H1 (cell line): ENCODE results near the gene NEGR1. TPM values are rescaled to one million over a fixed set of nuclear protein-coding genes. Genes with fewer than 3 reads are reported as not detected.

Experiments
- CTCF ChIA-PET: fragments of 300-600 bp; sonication (Branson Sonifier 250); formaldehyde crosslinking; loops from one replicate; lab custom pipeline; 2021; ENCODE audit not compliant: partially characterized antibody; lab: Charles Lee
- POLR2A ChIA-PET: fragments of 300-600 bp; sonication (Branson Sonifier 250); formaldehyde crosslinking; loops from one replicate; lab custom pipeline; 2021; ENCODE audit warnings: inconsistent platforms; ENCODE audit not compliant: partially characterized antibody; lab: Charles Lee
- DNase-seq, 2 experiments: peaks; one replicate each; pipeline versions ENCODE4 v3.0.0 to v3.0.0-alpha.2; 2010 to 2022; ENCODE audit warnings: low spot score in 2 of 2, low read depth in 1 of 2, mixed read lengths in 1 of 2
- FAIRE-seq: peaks from 2 replicates; lab custom pipeline; 2011; peaks lifted over from hg19 to GRCh38; lab: Jason Lieb, UNC
- H2AFZ ChIP-seq: 2 replicates; pipeline ENCODE4 v1.8.1; 2012; ENCODE audit warnings: low read length, inconsistent platforms
- H2AK5ac ChIP-seq: 2 replicates; pipeline ENCODE4 v1.6.1; 2013; ENCODE audit warnings: low read depth, low read length
- H2BK120ac ChIP-seq: replicated peaks from 2 replicates; pipeline ENCODE3; 2013; ENCODE audit warnings: low read depth, low read length, inconsistent platforms
- H2BK12ac ChIP-seq: 2 replicates; pipeline ENCODE4 v1.6.1; 2013; ENCODE audit warnings: low read depth, low read length
- H2BK15ac ChIP-seq: 2 replicates; pipeline ENCODE4 v1.6.1; 2013; ENCODE audit warnings: low read length
- H2BK20ac ChIP-seq: 2 replicates; pipeline ENCODE4 v1.6.1; 2013; ENCODE audit warnings: low read length
- H2BK5ac ChIP-seq: 2 replicates; pipeline ENCODE4 v1.6.1; 2013; ENCODE audit warnings: low read depth, low read length
- H3K14ac ChIP-seq: 2 replicates; pipeline ENCODE4 v1.6.1; 2013; ENCODE audit warnings: inconsistent platforms; ENCODE audit not compliant: insufficient read length
- H3K18ac ChIP-seq: 2 replicates; pipeline ENCODE4 v1.6.1; 2013; ENCODE audit warnings: low read length; ENCODE audit errors: extremely low read depth
- H3K23ac ChIP-seq: 2 replicates; pipeline ENCODE4 v1.6.1; 2013; ENCODE audit warnings: inconsistent platforms; ENCODE audit not compliant: insufficient read length
- H3K23me2 ChIP-seq: 2 replicates; pipeline ENCODE4 v1.6.1; 2013; ENCODE audit warnings: low read depth, low read length
- H3K27ac ChIP-seq: 2 replicates; pipeline ENCODE4 v1.6.1; 2011; ENCODE audit warnings: low read depth, low read length, inconsistent platforms
- H3K27me3 ChIP-seq, 4 experiments: replicated peaks in 1 of 4; 1 replicate in 1 of 4; 2 replicates in 3 of 4; pipeline versions ENCODE4 v1.6.1 to v1.8.1; 2011 to 2013; ENCODE audit warnings: low read length in 3 of 4, mild to moderate bottlenecking in 3 of 4, inconsistent platforms in 2 of 4, mixed read lengths in 2 of 4, moderate library complexity in 1 of 4; ENCODE audit not compliant: control insufficient read depth in 3 of 4, insufficient read depth in 3 of 4; ENCODE audit errors: extremely low read depth in 1 of 4
- H3K36me3 ChIP-seq, 4 experiments: 2 replicates each; pipeline versions ENCODE4 v1.6.1 to v1.8.1; 2011 to 2013; ENCODE audit warnings: mild to moderate bottlenecking in 4 of 4, low read length in 3 of 4, moderate library complexity in 2 of 4, control low read depth in 1 of 4, inconsistent platforms in 1 of 4; ENCODE audit not compliant: insufficient read depth in 4 of 4, control insufficient read depth in 2 of 4
- H3K4ac ChIP-seq: replicated peaks from 2 replicates; pipeline ENCODE3; 2013; ENCODE audit warnings: low read length, low read depth, mixed read lengths, inconsistent platforms; ENCODE audit not compliant: insufficient read length
- H3K4me1 ChIP-seq, 4 experiments: replicated peaks in 1 of 4; 1 replicate in 1 of 4; 2 replicates in 3 of 4; pipeline versions ENCODE4 v1.6.1 to v1.8.1; 2011 to 2013; ENCODE audit warnings: low read length in 3 of 4, inconsistent platforms in 2 of 4, mixed read lengths in 1 of 4; ENCODE audit not compliant: insufficient read depth in 4 of 4, control insufficient read depth in 3 of 4
- H3K4me2 ChIP-seq, 2 experiments: 2 replicates each; pipeline versions ENCODE4 v1.6.1 to v1.8.1; 2011 to 2013; ENCODE audit warnings: low read depth in 2 of 2, low read length in 2 of 2, control low read depth in 1 of 2, inconsistent platforms in 1 of 2, mild to moderate bottlenecking in 1 of 2; ENCODE audit not compliant: insufficient read depth in 1 of 2
- H3K4me3 ChIP-seq, 4 experiments: fragments of 200-600, 300-600 bp in 1 of 4; sonication (generic), shearing (Covaris generic), sonication (Bioruptor Twin) in 1 of 4; 2 replicates each; pipeline versions ENCODE4 v1.5.1 to v1.8.1; 2011 to 2016; ENCODE audit warnings: low read length in 4 of 4, low read depth in 3 of 4, control low read depth in 2 of 4, inconsistent platforms in 2 of 4, mild to moderate bottlenecking in 2 of 4, mixed read lengths in 1 of 4, moderate library complexity in 1 of 4; ENCODE audit not compliant: insufficient read depth in 2 of 4; ENCODE audit errors: extremely low read depth in 1 of 4
- H3K56ac ChIP-seq: replicated peaks from 2 replicates; pipeline ENCODE3; 2013; ENCODE audit warnings: low read depth, mild to moderate bottlenecking, mixed read lengths, low read length, inconsistent platforms; ENCODE audit not compliant: insufficient read length
- H3K79me1 ChIP-seq: 2 replicates; pipeline ENCODE4 v1.6.1; 2013; ENCODE audit warnings: low read depth, low read length, control low read depth
- H3K79me2 ChIP-seq, 2 experiments: 2 replicates each; pipeline versions ENCODE4 v1.6.1 to v1.8.1; 2012 to 2013; ENCODE audit warnings: low read length in 2 of 2, mild to moderate bottlenecking in 2 of 2, inconsistent platforms in 1 of 2; ENCODE audit not compliant: insufficient read depth in 2 of 2, control insufficient read depth in 1 of 2
- H3K9ac ChIP-seq, 4 experiments: replicated peaks in 1 of 4; 1 replicate in 1 of 4; 2 replicates in 3 of 4; pipeline versions ENCODE4 v1.6.1 to v1.8.1; 2011 to 2013; ENCODE audit warnings: low read depth in 3 of 4, low read length in 3 of 4, control low read depth in 2 of 4, mild to moderate bottlenecking in 2 of 4, moderate library complexity in 2 of 4, inconsistent platforms in 1 of 4; ENCODE audit errors: extremely low read depth in 1 of 4
- H3K9me3 ChIP-seq, 2 experiments: 2 replicates each; pipeline versions ENCODE4 v1.6.1 to v1.8.1; 2012 to 2013; ENCODE audit warnings: mild to moderate bottlenecking in 2 of 2, moderate library complexity in 2 of 2, control low read depth in 1 of 2, inconsistent platforms in 1 of 2, low read depth in 1 of 2, low read length in 1 of 2, mixed read lengths in 1 of 2; ENCODE audit not compliant: insufficient read depth in 2 of 2
- H4K20me1 ChIP-seq, 2 experiments: replicated peaks in 1 of 2; 2 replicates each; pipeline versions ENCODE3 to v1.8.1; 2011 to 2013; ENCODE audit warnings: inconsistent platforms in 2 of 2, low read length in 2 of 2, mild to moderate bottlenecking in 1 of 2; ENCODE audit not compliant: insufficient read depth in 2 of 2, control insufficient read depth in 1 of 2
- H4K5ac ChIP-seq: 2 replicates; pipeline ENCODE4 v1.6.1; 2013; ENCODE audit warnings: low read length, low read depth, mixed read lengths, inconsistent platforms; ENCODE audit not compliant: insufficient read length
- H4K8ac ChIP-seq: 2 replicates; pipeline ENCODE4 v1.8.0; 2013; ENCODE audit warnings: mild to moderate bottlenecking, moderate library complexity, low read length, inconsistent platforms; ENCODE audit not compliant: insufficient read depth; ENCODE audit errors: extremely low read depth
- H4K91ac ChIP-seq: replicated peaks from 2 replicates; pipeline ENCODE3; 2013; ENCODE audit warnings: low read length, mixed read lengths, inconsistent platforms; ENCODE audit not compliant: insufficient read length
- BACH1 ChIP-seq: IDR thresholded peaks from 2 replicates; pipeline ENCODE4 v1.6.1; 2012; ENCODE audit warnings: low read length, improper control_type of control experiment
- CHD2 ChIP-seq: IDR thresholded peaks from 2 replicates; pipeline ENCODE4 v1.6.1; 2012; ENCODE audit warnings: low read length, improper control_type of control experiment
- POLR2A ChIP-seq, 2 experiments: IDR thresholded peaks; 1 replicate in 1 of 2; 2 replicates in 1 of 2; pipeline ENCODE4 v1.6.1; 2011; ENCODE audit warnings: low read depth in 2 of 2, low read length in 2 of 2, mild to moderate bottlenecking in 2 of 2; ENCODE audit errors: control extremely low read depth in 1 of 2
- RAD21 ChIP-seq, 2 experiments: IDR thresholded peaks in 1 of 2; conservative IDR thresholded peaks in 1 of 2; 2 replicates each; pipeline ENCODE4 v1.6.1; 2011; ENCODE audit warnings: low read depth in 2 of 2, low read length in 2 of 2, improper control_type of control experiment in 1 of 2, inconsistent platforms in 1 of 2, mild to moderate bottlenecking in 1 of 2, moderate library complexity in 1 of 2
- SAP30 ChIP-seq: fragments of 300-600 bp; sonication (generic); IDR thresholded peaks from 2 replicates; pipeline ENCODE4 v1.7.1; 2012; ENCODE audit warnings: low read length, moderate library complexity, mild to moderate bottlenecking, inconsistent platforms; ENCODE audit not compliant: insufficient read depth, insufficient replicate concordance
- polyA plus RNA-seq, 7 experiments: library from polyadenylated mRNA; depleted of rRNA in 3 of 7; stranded (reverse) in 5 of 7; unstranded in 2 of 7; fragments of >200 nt in 5 of 7; fragments of 200-250 nt in 2 of 7; gene quantifications; 1 replicate in 5 of 7; 2 replicates in 1 of 7; 4 replicates in 1 of 7; pipeline versions ENCODE4 v1.2.1 to v1.2.3, GENCODE V29; 2011 to 2013; ENCODE audit warnings: missing spikeins in 2 of 7, mixed read lengths in 2 of 7
- total RNA-seq: library from RNA; stranded (reverse); fragmentation: NEBNext Ultra II Directional; extraction: Animal tissue kit (Norgen Biotek cat#: 25700); gene quantifications from 2 replicates; pipeline ENCODE4 v1.2.1, GENCODE V29; 2021

Gene NEGR1
- total and polyA plus RNA-seq, 2 of the 8 experiments (the other 6 are each of a cell fraction or from before 2014, with no cell fraction given): 0.71 to 1.3 TPM

DNA sequence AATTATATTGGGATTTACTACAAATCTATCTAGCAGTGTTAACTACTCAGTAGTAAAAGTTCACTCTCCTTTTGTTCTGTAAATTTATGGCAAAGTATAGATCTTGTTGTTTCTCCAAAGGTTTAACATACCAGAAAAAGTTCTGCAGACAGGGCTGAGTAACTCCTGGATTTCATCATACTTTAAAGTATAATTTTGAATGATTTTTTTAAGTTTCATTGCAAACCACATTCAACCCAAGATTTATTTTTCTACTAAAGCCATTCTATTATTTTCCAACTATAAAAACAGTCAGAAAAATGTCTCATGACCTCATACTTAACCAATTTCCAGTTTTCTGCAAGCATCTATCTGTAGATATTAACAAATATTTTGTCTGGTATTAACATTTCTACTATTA, 615.7 kb downstream of the NEGR1 start:
- H2BK12ac ChIP-seq: no peak overlapping the region
- H4K5ac ChIP-seq: no peak overlapping the region
- no peaks in the 10 kb centered on the region for H3K9me3 ChIP-seq
- no peaks in the 10 kb centered on the region for H3K27me3 ChIP-seq
- H3K79me1 ChIP-seq: no peaks in the 10 kb centered on the region
- H3K14ac ChIP-seq: no peak overlapping the region
- H2BK15ac ChIP-seq: no peak overlapping the region
- no peak overlapping the region for H4K8ac ChIP-seq
- no peak overlapping the region for H2AFZ ChIP-seq
- H2BK120ac ChIP-seq: no peak overlapping the region
- no peak overlapping the region for H4K91ac ChIP-seq
- H3K4me1 ChIP-seq: peaks cover 0 to 4% (median 0%) of the 10 kb centered on the region in 4 experiments; a peak in 2 of 7 replicates
- POLR2A ChIA-PET: no interaction called here
- CTCF ChIA-PET: interaction anchor here (1.3 kb wide), 1 partner anchor 11 kb away, joined by 3 read pairs; no protein-coding TSS in a partner anchor
- H2BK5ac ChIP-seq: no peak overlapping the region
- H3K9ac ChIP-seq: no peak overlapping the region
- no peak for DNase-seq
- H3K56ac ChIP-seq: no peak overlapping the region
- H3K4me3 ChIP-seq: no peak overlapping the region
- no peaks in the 10 kb centered on the region for H3K23me2 ChIP-seq
- H3K27ac ChIP-seq: no peak overlapping the region
- no peaks in the 10 kb centered on the region for H4K20me1 ChIP-seq
- no peak overlapping the region for H3K23ac ChIP-seq
- no peaks in the 10 kb centered on the region for H3K79me2 ChIP-seq
- H3K36me3 ChIP-seq: no peaks in the 10 kb centered on the region
- H2AK5ac ChIP-seq: no peak overlapping the region
- no peak overlapping the region for H2BK20ac ChIP-seq
- FAIRE-seq: no peak
- no peak overlapping the region for H3K4me2 ChIP-seq
- no peak overlapping the region for H3K18ac ChIP-seq
- no peak for TF ChIP-seq SAP30
- TF ChIP-seq RAD21 (IDR thresholded peaks at IDR 0.05 in 1 of 2, conservative IDR thresholded peaks at IDR 0.05 in 1 of 2; ENCODE audit: low read depth in 2 of 2, low read length in 2 of 2): no peak
- no peak for TF ChIP-seq CHD2
- TF ChIP-seq BACH1: no peak
- TF ChIP-seq POLR2A (IDR thresholded peaks at IDR 0.05; ENCODE audit: control extremely low read depth in 1 of 2, low read depth in 2 of 2, low read length in 2 of 2): no peak
- H3K4ac ChIP-seq: no peak overlapping the region
